ENCODE results near the gene VWCE. TPM values are rescaled to one million over a fixed set of nuclear protein-coding genes. Genes with fewer than 3 reads are reported as not detected.
A peak's percentile ranks its signal among the peaks of the same experiment; 100 is the strongest.

The VWCE gene
- total RNA-seq, 2 experiments from 2014 or later: 0.79 to 5.5 TPM

- ChIA-PET CTCF (ENCODE audit: unreplicated experiment) (no interaction called here), POLR2A (interaction anchor here (1.1 kb wide), 1 partner anchor 30 kb away, joined by 9 read pairs; the partner anchor contains the start of genes CYB561A3 and TMEM138)
- Histone ChIP-seq H3K79me2 (ENCODE audit: insufficient read depth, low read depth, low read length) (peaks cover 58% of the 10 kb centered on the region), H3K36me3 (ENCODE audit: insufficient read depth, low read length) (peaks cover 44% of the 10 kb centered on the region), H3K9me3 (ENCODE audit: low read length) (no peaks in the 10 kb centered on the region), H3K4me2 (ENCODE audit: low read length) (peak overlapping the region; percentile 97), H2AFZ (ENCODE audit: low read length) (peak overlapping the region; percentile 63), H3K9me2 (ENCODE audit: insufficient read depth, low read length) (no peaks in the 10 kb centered on the region), H4K20me1 (ENCODE audit: insufficient read depth, low read length) (peaks cover 11% of the 10 kb centered on the region), H3K4me3 (ENCODE audit: low read depth, low read length, poor library complexity, severe bottlenecking) (peak overlapping the region; percentile 98), H3K4me1 (ENCODE audit: insufficient read depth, low read length, poor library complexity, severe bottlenecking) (peaks cover 44% of the 10 kb centered on the region), H3K27ac (ENCODE audit: low read depth, low read length, poor library complexity, severe bottlenecking) (peak overlapping the region; percentile 79)
- intact Hi-C loops (cut with micrococcal nuclease; ENCODE audit: unreplicated experiment): loop anchor here (5.0 kb wide), 1 partner anchor 95 kb away; the partner anchor contains the start of gene CPSF7
- TF ChIP-seq CTCF (conservative IDR thresholded peaks at IDR 0.05; ENCODE audit: low read length): no peak
- no peak for TF ChIP-seq EZH2phosphoT487 (IDR thresholded peaks at IDR 0.05; ENCODE audit: borderline replicate concordance, low read depth, low read length)
- peak; percentile 10 for DNase-seq (ENCODE audit: low spot score)
- BruUV-seq (replicated peaks): TSS peak; percentile 49
Observed at GRCh38 chr11:61332281-61332796, 37.2 kb upstream of the VWCE start.

GRCh38 chr11:61331651-61332050 lies 36.5 kb upstream of the VWCE start:
- no peak overlapping the region for H2AFZ ChIP-seq (ENCODE audit: low read length)
- DNase-seq (ENCODE audit: low spot score): no peak
- H3K9me2 ChIP-seq (ENCODE audit: insufficient read depth, low read length): no peaks in the 10 kb centered on the region
- no peak overlapping the region for H3K27ac ChIP-seq (ENCODE audit: low read depth, low read length, poor library complexity, severe bottlenecking)
- TF ChIP-seq EZH2phosphoT487 (IDR thresholded peaks at IDR 0.05; ENCODE audit: borderline replicate concordance, low read depth, low read length) (no peak), CTCF (conservative IDR thresholded peaks at IDR 0.05; ENCODE audit: low read length) (no peak)
- intact Hi-C loops (cut with micrococcal nuclease; ENCODE audit: unreplicated experiment): loop anchor here (5.0 kb wide), 1 partner anchor 96 kb away; the partner anchor contains the start of gene CPSF7
- ChIA-PET CTCF (ENCODE audit: unreplicated experiment) (no interaction called here), POLR2A (interaction anchor here (0.6 to 1.1 kb wide), 3 partner anchors 19 to 31 kb away, joined by 4 to 9 read pairs (median 7); partner anchors contain the start of genes CYB561A3 and TMEM138)
- peak overlapping the region; percentile 98 for H3K4me3 ChIP-seq (ENCODE audit: low read depth, low read length, poor library complexity, severe bottlenecking)
- H3K36me3 ChIP-seq (ENCODE audit: insufficient read depth, low read length): peaks cover 51% of the 10 kb centered on the region
- no TSS peak for BruUV-seq (replicated peaks)
- H3K4me2 ChIP-seq (ENCODE audit: low read length): peak overlapping the region; percentile 97
- no peaks in the 10 kb centered on the region for H3K9me3 ChIP-seq (ENCODE audit: low read length)
- H4K20me1 ChIP-seq (ENCODE audit: insufficient read depth, low read length): peaks cover 11% of the 10 kb centered on the region
- H3K4me1 ChIP-seq (ENCODE audit: insufficient read depth, low read length, poor library complexity, severe bottlenecking): peaks cover 44% of the 10 kb centered on the region
- H3K79me2 ChIP-seq (ENCODE audit: insufficient read depth, low read depth, low read length): peaks cover 59% of the 10 kb centered on the region

DNA sequence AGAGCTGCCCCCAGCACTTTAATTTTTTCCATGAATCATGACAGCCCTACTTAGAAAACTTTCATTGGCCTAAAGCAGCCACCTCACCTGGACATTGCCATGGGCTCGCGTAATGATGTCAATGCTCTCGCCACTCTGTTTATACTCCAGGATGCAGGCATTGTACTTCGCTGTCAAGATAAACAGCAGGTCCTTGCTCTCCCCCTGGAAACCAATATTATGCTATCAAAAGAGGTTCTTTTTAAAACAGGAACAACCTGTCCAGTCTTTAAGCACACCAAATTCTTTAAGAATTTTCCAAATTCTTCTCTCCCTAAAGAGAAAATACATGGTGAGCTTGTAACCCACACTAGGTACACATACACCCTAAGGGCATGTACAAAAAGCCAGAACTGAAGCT lies 34.8 kb upstream of the VWCE start:
- peaks cover 68% of the 10 kb centered on the region for H3K36me3 ChIP-seq (ENCODE audit: insufficient read depth, low read length)
- H2AFZ ChIP-seq (ENCODE audit: low read length): no peak overlapping the region
- intact Hi-C loops (cut with micrococcal nuclease; ENCODE audit: unreplicated experiment): loop anchor here (5.0 kb wide), 1 partner anchor 97 kb away; the partner anchor contains the start of gene CPSF7
- TF ChIP-seq CTCF (conservative IDR thresholded peaks at IDR 0.05; ENCODE audit: low read length) (no peak), EZH2phosphoT487 (IDR thresholded peaks at IDR 0.05; ENCODE audit: borderline replicate concordance, low read depth, low read length) (no peak)
- BruUV-seq (replicated peaks): no TSS peak
- no peaks in the 10 kb centered on the region for H3K9me2 ChIP-seq (ENCODE audit: insufficient read depth, low read length)
- ChIA-PET CTCF (ENCODE audit: unreplicated experiment) (no interaction called here), POLR2A (interaction anchor here (0.5 kb wide), 1 partner anchor 67 kb away, joined by 3 read pairs; no protein-coding TSS in a partner anchor)
- no peaks in the 10 kb centered on the region for H3K9me3 ChIP-seq (ENCODE audit: low read length)
- no peak overlapping the region for H3K4me3 ChIP-seq (ENCODE audit: low read depth, low read length, poor library complexity, severe bottlenecking)
- no peak for DNase-seq (ENCODE audit: low spot score)
- peaks cover 59% of the 10 kb centered on the region for H3K79me2 ChIP-seq (ENCODE audit: insufficient read depth, low read depth, low read length)
- H3K27ac ChIP-seq (ENCODE audit: low read depth, low read length, poor library complexity, severe bottlenecking): no peak overlapping the region
- H3K4me1 ChIP-seq (ENCODE audit: insufficient read depth, low read length, poor library complexity, severe bottlenecking): peaks cover 26% of the 10 kb centered on the region
- peaks cover 11% of the 10 kb centered on the region for H4K20me1 ChIP-seq (ENCODE audit: insufficient read depth, low read length)
- H3K4me2 ChIP-seq (ENCODE audit: low read length): no peak overlapping the region

All from OCI-LY7 (cell line).